CD4-positive, alpha-beta T cell (primary cell): ENCODE data around the gene COMP. TPM values are rescaled to one million over a fixed set of nuclear protein-coding genes. Genes with fewer than 3 reads are reported as not detected.
"Not testable (repeated sequence)": the region's sequence is repeated elsewhere in the genome, so short reads cannot be mapped to it uniquely, and the experiment has no call there.

ENCODE experiments used
- ATAC-seq: fragments of 200-7000 bp; cut with Tn5 transposase; one replicate; pipeline ENCODE4 v1.10.0; 2022; ENCODE audit warnings: mild to moderate bottlenecking; ENCODE audit not compliant: poor library complexity
- CTCF ChIA-PET: fragments of 350-600 bp; sonication (Branson Sonifier 250); formaldehyde crosslinking; loops from one replicate; lab custom pipeline; 2021; ENCODE audit warnings: antibody characterized with exemption, inconsistent platforms; lab: Charles Lee
- POLR2A ChIA-PET: fragments of 350-600 bp; sonication (Branson Sonifier 250); formaldehyde crosslinking; loops from one replicate; lab custom pipeline; 2021; ENCODE audit warnings: antibody characterized with exemption, inconsistent platforms; lab: Charles Lee
- DNase-seq, 14 experiments: peaks; one replicate each; pipeline ENCODE4 v3.0.0-alpha.2; 2013 to 2020; ENCODE audit warnings: mixed read lengths in 2 of 14
- H3K27ac ChIP-seq, 2 donors: one replicate each; pipeline versions ENCODE4 v1.5.1 to v1.7.0; 2013; ENCODE audit warnings: low read length in 2 of 2, low read depth in 1 of 2, mild to moderate bottlenecking in 1 of 2
- H3K27me3 ChIP-seq, 2 experiments: 1 replicate in 1 of 2; 2 replicates in 1 of 2; pipeline versions ENCODE4 v1.6.1 to v1.7.0; 2013; ENCODE audit warnings: low read length in 2 of 2, control low read depth in 1 of 2, mild to moderate bottlenecking in 1 of 2, moderate library complexity in 1 of 2; ENCODE audit not compliant: insufficient read depth in 2 of 2, control insufficient read depth in 1 of 2
- H3K36me3 ChIP-seq: one replicate; pipeline ENCODE4 v1.6.1; 2013; ENCODE audit warnings: low read length, control low read depth; ENCODE audit not compliant: insufficient read depth
- H3K4me1 ChIP-seq: one replicate; pipeline ENCODE4 v1.6.1; 2013; ENCODE audit warnings: low read length, control low read depth; ENCODE audit not compliant: insufficient read depth
- H3K4me3 ChIP-seq: one replicate; pipeline ENCODE4 v1.5.1; 2013; ENCODE audit warnings: mild to moderate bottlenecking, low read length, moderate library complexity
- H3K9me3 ChIP-seq, 2 experiments: 1 replicate in 1 of 2; 2 replicates in 1 of 2; pipeline versions ENCODE4 v1.6.1 to v1.7.0; 2013; ENCODE audit warnings: low read length in 2 of 2, mild to moderate bottlenecking in 2 of 2, control low read depth in 1 of 2, moderate library complexity in 1 of 2; ENCODE audit not compliant: control insufficient read depth in 1 of 2, insufficient read depth in 1 of 2
- H3K27ac Mint-ChIP-seq: one replicate; pipeline ENCODE4 v1.8.0; 2020; ENCODE audit warnings: mixed read lengths
- H3K27me3 Mint-ChIP-seq: one replicate; pipeline ENCODE4 v1.8.0; 2021; ENCODE audit warnings: mixed read lengths
- H3K36me3 Mint-ChIP-seq: one replicate; pipeline ENCODE4 v1.8.0; 2021; ENCODE audit warnings: low read depth, mixed read lengths
- H3K4me1 Mint-ChIP-seq: one replicate; pipeline ENCODE4 v1.8.0; 2021; ENCODE audit warnings: low read depth, mixed read lengths
- H3K4me3 Mint-ChIP-seq: one replicate; pipeline ENCODE4 v1.8.0; 2020; ENCODE audit warnings: mild to moderate bottlenecking, mixed read lengths
- H3K9me3 Mint-ChIP-seq: one replicate; pipeline ENCODE4 v1.8.0; 2020; ENCODE audit warnings: mixed read lengths
- CTCF ChIP-seq: fragments of 200-600 bp; IDR thresholded peaks from one replicate; pipeline ENCODE4 v1.8.0; 2022; ENCODE audit warnings: antibody characterized with exemption, mild to moderate bottlenecking
- intact Hi-C, 2 experiments: fragments of 100-400 bp; cut with DNase I in 1 of 2; cut with micrococcal nuclease in 1 of 2; formaldehyde crosslinking; loops; one replicate each; pipeline versions ENCODE4 v1.15.1 to v1.9.0; 2023 to 2025; cut with DNase I, micrococcal nuclease
- total RNA-seq, 174 experiments: library from RNA in 2 of 174; stranded (reverse) in 2 of 174; gene quantifications; one replicate each; pipeline ENCODE4 v1.2.3 and lab custom pipeline; 2021 to 2026

COMP gene
- total RNA-seq, 2 experiments from 2014 or later: not detected

GRCh38 chr19:18817574-18817973 lies 26.5 kb upstream of the COMP start:
- ChIA-PET CTCF (no interaction called here), POLR2A (no interaction called here)
- Mint-ChIP-seq H3K4me1 (no peaks in the 10 kb centered on the region), H3K27me3 (no peaks in the 10 kb centered on the region), H3K9me3 (no peaks in the 10 kb centered on the region), H3K27ac (no peak overlapping the region), H3K36me3 (no peaks in the 10 kb centered on the region), H3K4me3 (no peak overlapping the region)
- Histone ChIP-seq H3K4me3 (no peak overlapping the region), H3K27ac (no peak overlapping the region), H3K9me3 (no peaks in the 10 kb centered on the region), H3K27me3 (no peaks in the 10 kb centered on the region), H3K36me3 (no peaks in the 10 kb centered on the region), H3K4me1 (no peaks in the 10 kb centered on the region)
- TF ChIP-seq CTCF: no peak
- no peak for ATAC-seq
- intact Hi-C loops: no loop called here
- DNase-seq: no peak

- H3K36me3 ChIP-seq, H3K36me3 Mint-ChIP-seq, CTCF ChIA-PET, H3K4me1 ChIP-seq, POLR2A ChIA-PET, H3K27me3 ChIP-seq, H3K9me3 Mint-ChIP-seq, H3K9me3 ChIP-seq, H3K4me3 Mint-ChIP-seq, DNase-seq, H3K27me3 Mint-ChIP-seq, H3K27ac ChIP-seq, H3K4me3 ChIP-seq, intact Hi-C loops, H3K4me1 Mint-ChIP-seq, H3K27ac Mint-ChIP-seq, ATAC-seq: not testable (repeated sequence)
Observed at GRCh38 chr19:18816645-18817044, 25.5 kb upstream of the COMP start.

GRCh38 chr19:18815673-18816072 lies 24.6 kb upstream of the COMP start:
- CTCF ChIA-PET: no interaction called here
- no peak for ATAC-seq
- Histone ChIP-seq H3K4me1 (no peaks in the 10 kb centered on the region), H3K9me3 (no peaks in the 10 kb centered on the region), H3K36me3 (no peaks in the 10 kb centered on the region), H3K27ac (no peak overlapping the region), H3K4me3 (no peak overlapping the region), H3K27me3 (no peaks in the 10 kb centered on the region)
- intact Hi-C loops: no loop called here
- DNase-seq: no peak
- Mint-ChIP-seq H3K4me3 (no peak overlapping the region), H3K27me3 (peaks cover 5% of the 10 kb centered on the region), H3K36me3 (no peaks in the 10 kb centered on the region), H3K27ac (no peak overlapping the region), H3K4me1 (no peaks in the 10 kb centered on the region), H3K9me3 (no peaks in the 10 kb centered on the region)
- POLR2A ChIA-PET: no interaction called here
- no peak for TF ChIP-seq CTCF

GRCh38 chr19:18814063-18814462 lies 23.0 kb upstream of the COMP start:
- ChIA-PET CTCF (no interaction called here), POLR2A (no interaction called here)
- Histone ChIP-seq H3K4me3 (no peak overlapping the region), H3K27ac (no peak overlapping the region), H3K9me3 (no peaks in the 10 kb centered on the region), H3K36me3 (no peaks in the 10 kb centered on the region), H3K4me1 (peaks cover 2% of the 10 kb centered on the region), H3K27me3 (no peaks in the 10 kb centered on the region)
- DNase-seq: no peak
- intact Hi-C loops: no loop called here
- no peak overlapping the region for H3K4me3 Mint-ChIP-seq
- peaks cover 4% of the 10 kb centered on the region for H3K4me1 Mint-ChIP-seq
- peaks cover 9% of the 10 kb centered on the region for H3K27me3 Mint-ChIP-seq
- no peak for ATAC-seq
- no peak for TF ChIP-seq CTCF
- H3K9me3 Mint-ChIP-seq: no peaks in the 10 kb centered on the region
- H3K27ac Mint-ChIP-seq: no peak overlapping the region
- no peaks in the 10 kb centered on the region for H3K36me3 Mint-ChIP-seq

- H3K4me1 ChIP-seq, H3K36me3 ChIP-seq, H3K27ac Mint-ChIP-seq, H3K36me3 Mint-ChIP-seq, DNase-seq, intact Hi-C loops, POLR2A ChIA-PET, H3K9me3 Mint-ChIP-seq, H3K9me3 ChIP-seq, H3K4me1 Mint-ChIP-seq, H3K27me3 Mint-ChIP-seq, H3K27me3 ChIP-seq, ATAC-seq, H3K27ac ChIP-seq, H3K4me3 ChIP-seq, H3K4me3 Mint-ChIP-seq, CTCF ChIA-PET: not testable (repeated sequence)
Observed at GRCh38 chr19:18811638-18812037, 20.5 kb upstream of the COMP start.
